Thoracic aorta (tissue), 2 donors: ENCODE data around the gene CAPN1. TPM values are rescaled to one million over a fixed set of nuclear protein-coding genes. Genes with fewer than 3 reads are reported as not detected.

ENCODE experiments used
- ATAC-seq: fragments of 150-250 bp; one replicate; pipeline ENCODE4 v1.8.0; 2017; ENCODE audit warnings: low read depth; ENCODE audit not compliant: insufficient number of reproducible peaks, low FRiP score
- DNase-seq: peaks from one replicate; pipeline ENCODE4 v3.0.0-alpha.2; 2020; ENCODE audit warnings: low spot score
- H3K27ac ChIP-seq, 2 donors: fragments of 200-600 bp; sonication (generic); 1 replicate in 1 of 2; 2 replicates in 1 of 2; pipeline ENCODE4 v1.5.1; 2016; ENCODE audit warnings: mild to moderate bottlenecking in 2 of 2, moderate library complexity in 2 of 2
- H3K27me3 ChIP-seq: fragments of 200-600 bp; sonication (generic); replicated peaks from 2 replicates; pipeline ENCODE4 v1.6.0; 2016; ENCODE audit warnings: mild to moderate bottlenecking; ENCODE audit not compliant: insufficient read depth
- H3K36me3 ChIP-seq: fragments of 200-600 bp; sonication (generic); one replicate; pipeline ENCODE4 v1.5.1; 2016
- H3K4me1 ChIP-seq, 2 donors: fragments of 200-600 bp; sonication (generic); 1 replicate in 1 of 2; 2 replicates in 1 of 2; pipeline versions ENCODE4 v1.5.1 to v1.6.0; 2016; ENCODE audit warnings: low read depth in 2 of 2, mild to moderate bottlenecking in 1 of 2; ENCODE audit not compliant: control insufficient read depth in 1 of 2
- H3K4me3 ChIP-seq: fragments of 200-600 bp; sonication (generic); 2 replicates; pipeline ENCODE4 v1.5.1; 2016; ENCODE audit warnings: mild to moderate bottlenecking
- H3K9me3 ChIP-seq: fragments of 200-600 bp; sonication (generic); 2 replicates; pipeline ENCODE4 v1.5.1; 2016
- total RNA-seq, 2 donors: library from RNA; depleted of rRNA; stranded (reverse); fragments of >200 nt; gene quantifications; one replicate each; pipeline versions ENCODE4 v1.1.0 to v1.2.3, GENCODE V29; 2016
- TF ChIP-seq, protein P1 (sequence below): fragments of 200-600 bp; sonication (generic); IDR thresholded peaks from one replicate; pipeline ENCODE4 v1.5.1; 2019; ENCODE audit warnings: antibody characterized with exemption

The CAPN1 gene
- total RNA-seq, 2 donors from 2014 or later = 168 to 203 TPM

DNA sequence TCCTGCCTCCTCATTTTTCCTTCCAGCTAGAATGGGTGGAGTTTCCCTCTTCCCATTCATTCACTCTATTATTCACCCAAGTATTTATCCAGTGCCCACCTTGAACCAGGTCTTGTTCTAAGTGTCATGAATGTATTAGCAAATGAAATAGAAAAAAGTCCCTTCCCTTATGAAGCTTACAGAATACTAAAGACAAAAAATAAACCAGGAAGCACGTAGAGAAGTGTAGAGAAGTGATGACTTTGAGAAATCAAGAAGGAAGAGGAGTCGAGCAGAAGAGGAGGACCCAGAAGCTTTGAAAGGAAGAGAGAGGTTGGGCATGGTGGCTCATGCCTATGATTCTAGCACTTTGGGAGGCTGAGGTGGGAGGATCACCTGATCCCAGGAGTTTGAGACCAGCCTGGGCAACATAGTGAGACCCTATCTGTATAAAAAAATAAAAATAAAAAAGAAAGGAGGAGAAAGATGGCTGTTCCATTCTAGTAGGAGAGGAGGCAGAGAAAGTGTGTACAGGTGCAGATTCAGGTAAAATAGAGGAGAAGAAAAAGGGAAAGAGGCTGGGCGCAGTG lies 30.3 kb upstream of the CAPN1 start:
- no peaks in the 10 kb centered on the region for H3K9me3 ChIP-seq
- H3K27me3 ChIP-seq = no peaks in the 10 kb centered on the region
- peaks cover 6 to 11% of the 10 kb centered on the region in 2 donors for H3K4me1 ChIP-seq
- H3K4me3 ChIP-seq = no peak overlapping the region
- ATAC-seq (no peak), DNase-seq (no peak)
- no peaks in the 10 kb centered on the region for H3K36me3 ChIP-seq
- H3K27ac ChIP-seq = peak overlapping the region in 1 of 2 donors; percentile 81
- TF ChIP-seq, protein P1, sequence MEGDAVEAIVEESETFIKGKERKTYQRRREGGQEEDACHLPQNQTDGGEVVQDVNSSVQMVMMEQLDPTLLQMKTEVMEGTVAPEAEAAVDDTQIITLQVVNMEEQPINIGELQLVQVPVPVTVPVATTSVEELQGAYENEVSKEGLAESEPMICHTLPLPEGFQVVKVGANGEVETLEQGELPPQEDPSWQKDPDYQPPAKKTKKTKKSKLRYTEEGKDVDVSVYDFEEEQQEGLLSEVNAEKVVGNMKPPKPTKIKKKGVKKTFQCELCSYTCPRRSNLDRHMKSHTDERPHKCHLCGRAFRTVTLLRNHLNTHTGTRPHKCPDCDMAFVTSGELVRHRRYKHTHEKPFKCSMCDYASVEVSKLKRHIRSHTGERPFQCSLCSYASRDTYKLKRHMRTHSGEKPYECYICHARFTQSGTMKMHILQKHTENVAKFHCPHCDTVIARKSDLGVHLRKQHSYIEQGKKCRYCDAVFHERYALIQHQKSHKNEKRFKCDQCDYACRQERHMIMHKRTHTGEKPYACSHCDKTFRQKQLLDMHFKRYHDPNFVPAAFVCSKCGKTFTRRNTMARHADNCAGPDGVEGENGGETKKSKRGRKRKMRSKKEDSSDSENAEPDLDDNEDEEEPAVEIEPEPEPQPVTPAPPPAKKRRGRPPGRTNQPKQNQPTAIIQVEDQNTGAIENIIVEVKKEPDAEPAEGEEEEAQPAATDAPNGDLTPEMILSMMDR = no peak

DNA sequence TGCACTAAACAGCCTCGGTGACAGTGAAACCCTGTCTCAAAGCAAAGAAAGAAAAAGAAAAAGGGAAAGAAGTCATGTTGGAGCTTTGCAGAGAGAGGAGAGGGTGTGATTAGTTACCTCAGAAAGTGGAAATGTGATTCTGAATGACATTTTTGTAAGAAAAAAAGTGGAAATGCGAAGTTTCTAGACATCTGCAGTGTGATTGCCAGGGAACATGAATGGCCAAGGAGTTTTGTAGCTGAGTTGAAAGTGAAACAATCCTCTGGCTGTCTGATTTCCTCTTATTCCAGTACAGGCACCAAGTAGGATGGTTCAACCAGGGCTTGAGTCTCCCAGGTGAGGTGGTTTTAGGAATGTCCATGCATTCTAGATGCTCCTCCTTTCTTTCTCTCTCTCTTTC lies 29.6 kb upstream of the CAPN1 start:
- Histone ChIP-seq H3K27ac (peak overlapping the region in 1 of 2 donors; percentile 29), H3K36me3 (no peaks in the 10 kb centered on the region), H3K9me3 (no peaks in the 10 kb centered on the region), H3K4me3 (no peak overlapping the region), H3K4me1 (peaks cover 6 to 11% of the 10 kb centered on the region in 2 donors), H3K27me3 (no peaks in the 10 kb centered on the region)
- no peak for ATAC-seq
- DNase-seq = no peak
- TF ChIP-seq, protein P1 = no peak

DNA sequence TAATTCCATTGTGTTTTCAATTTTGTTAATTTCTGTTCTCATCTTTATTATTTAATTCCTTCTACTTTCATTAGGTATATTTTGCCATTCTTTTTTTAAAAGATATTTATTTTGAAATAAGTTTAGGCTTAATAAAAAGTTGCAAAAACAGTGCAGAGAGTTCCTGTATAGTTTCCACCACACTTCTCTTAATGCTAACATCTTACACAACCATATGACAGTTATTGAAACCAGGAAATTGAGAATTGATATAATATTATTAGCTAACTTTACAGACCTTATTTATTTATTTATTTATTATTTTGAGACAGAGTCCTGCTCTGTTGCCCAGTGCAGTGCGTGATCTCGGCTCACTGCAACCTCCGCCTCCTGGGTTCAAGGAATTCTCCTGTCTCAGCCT lies 25.5 kb upstream of the CAPN1 start:
- no peak for DNase-seq
- ATAC-seq = no peak
- peaks cover 0 to under 1% of the 10 kb centered on the region in 2 donors for H3K4me1 ChIP-seq

DNA sequence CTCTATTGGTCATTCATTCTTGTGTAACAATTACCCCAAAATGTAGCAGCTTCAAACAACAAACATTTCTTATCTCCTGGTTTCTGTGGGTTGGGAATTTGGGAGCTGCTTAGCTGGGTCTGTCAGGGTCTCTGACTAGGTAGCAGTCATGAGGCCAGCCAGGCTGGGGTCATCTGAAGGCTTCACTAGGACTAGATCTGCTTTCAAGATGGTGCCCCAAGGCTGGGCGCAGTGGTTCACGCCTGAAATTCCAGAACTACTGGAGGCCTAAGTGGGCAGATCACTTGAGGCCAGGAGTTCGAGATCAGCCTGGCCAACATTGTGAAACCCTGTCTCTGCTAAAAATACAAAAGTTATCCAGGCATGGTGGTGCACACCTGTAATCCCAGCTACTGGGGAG lies 24.8 kb upstream of the CAPN1 start:
- DNase-seq = no peak
- no peak overlapping the region for H3K4me3 ChIP-seq
- no peaks in the 10 kb centered on the region for H3K36me3 ChIP-seq
- no peaks in the 10 kb centered on the region for H3K9me3 ChIP-seq
- TF ChIP-seq, protein P1 = no peak
- no peak overlapping the region for H3K27ac ChIP-seq
- H3K27me3 ChIP-seq = no peaks in the 10 kb centered on the region
- no peak for ATAC-seq
- no peaks in the 10 kb centered on the region for H3K4me1 ChIP-seq

More for the DNA sequence above, 25.5 kb upstream of the CAPN1 start:
- Histone ChIP-seq H3K9me3 (no peaks in the 10 kb centered on the region), H3K36me3 (no peaks in the 10 kb centered on the region), H3K4me3 (no peak overlapping the region), H3K27ac (no peak overlapping the region), H3K27me3 (no peaks in the 10 kb centered on the region)
- TF ChIP-seq, protein P1 = no peak

DNA sequence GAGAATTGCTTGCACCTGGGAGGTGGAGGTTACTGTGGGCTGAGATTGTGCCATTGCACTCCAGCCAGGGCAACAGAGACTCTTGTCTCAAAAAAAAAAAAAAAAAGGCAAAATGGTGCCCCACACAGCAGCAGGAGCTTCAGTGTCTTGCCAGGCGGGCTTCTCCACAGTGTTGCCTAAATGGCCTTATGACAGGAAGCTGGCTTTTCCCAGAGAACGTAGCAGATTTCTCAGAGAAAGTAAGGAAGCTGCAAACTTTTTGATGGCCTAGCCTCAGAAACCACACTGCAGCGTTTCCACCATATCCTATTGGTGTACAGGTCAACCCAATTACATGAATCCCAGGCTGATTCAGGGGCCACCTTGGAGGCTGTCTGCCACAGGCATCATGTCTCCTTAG lies 24.4 kb upstream of the CAPN1 start:
- TF ChIP-seq, protein P1 = no peak
- H3K4me3 ChIP-seq = no peak overlapping the region
- no peaks in the 10 kb centered on the region for H3K4me1 ChIP-seq
- H3K27me3 ChIP-seq = no peaks in the 10 kb centered on the region
- no peaks in the 10 kb centered on the region for H3K36me3 ChIP-seq
- ATAC-seq (no peak), DNase-seq (no peak)
- no peaks in the 10 kb centered on the region for H3K9me3 ChIP-seq
- H3K27ac ChIP-seq = no peak overlapping the region
